Urothelium cell line (cell line): ENCODE results near the gene CKM.
"Not testable (repeated sequence)": the region's sequence is repeated elsewhere in the genome, so short reads cannot be mapped to it uniquely, and the experiment has no call there.

Source experiments
- DNase-seq: peaks from one replicate; pipeline ENCODE4 v3.0.0; 2011; ENCODE audit warnings: low spot score, mixed read lengths
- FAIRE-seq: peaks from 2 replicates; lab custom pipeline; 2011; peaks lifted over from hg19 to GRCh38; lab: Jason Lieb, UNC

Gene CKM

DNA sequence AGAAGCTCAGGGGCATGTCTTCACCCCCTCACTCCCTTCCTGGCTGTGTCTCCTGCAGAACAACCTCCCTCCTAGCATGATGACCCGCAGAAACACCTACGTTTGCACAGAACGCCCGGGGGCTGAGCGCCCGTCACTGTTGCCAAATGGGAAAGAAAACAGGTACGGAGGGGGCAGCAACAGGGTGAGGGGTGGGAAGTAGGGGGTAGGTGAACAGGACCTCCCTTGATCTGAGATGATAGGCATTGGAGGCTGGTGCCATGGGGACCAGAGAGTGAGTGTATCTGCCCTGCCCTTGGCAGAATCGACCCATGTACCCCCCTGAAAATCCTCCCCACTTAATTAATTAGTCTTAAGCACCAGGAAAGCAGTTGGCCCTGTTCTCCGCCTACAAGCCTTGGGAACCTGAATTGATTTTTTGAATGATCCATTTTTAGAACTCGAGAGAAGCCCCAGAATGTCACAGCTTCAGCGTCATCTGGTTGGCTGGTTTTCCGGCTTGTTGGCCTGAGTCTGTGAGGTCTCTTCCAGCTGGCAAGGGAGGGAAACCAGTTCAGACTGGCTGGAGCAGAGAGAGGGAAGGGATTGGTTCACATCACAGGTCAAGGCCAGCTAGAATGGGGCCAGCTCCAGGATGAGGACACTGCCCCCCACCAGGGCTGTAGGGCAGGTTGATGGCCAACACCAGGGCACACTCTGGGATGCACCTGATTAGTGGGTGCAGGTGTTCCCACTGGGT lies 28.2 kb downstream of the CKM start:
- no peak for DNase-seq
- FAIRE-seq = no peak

DNA sequence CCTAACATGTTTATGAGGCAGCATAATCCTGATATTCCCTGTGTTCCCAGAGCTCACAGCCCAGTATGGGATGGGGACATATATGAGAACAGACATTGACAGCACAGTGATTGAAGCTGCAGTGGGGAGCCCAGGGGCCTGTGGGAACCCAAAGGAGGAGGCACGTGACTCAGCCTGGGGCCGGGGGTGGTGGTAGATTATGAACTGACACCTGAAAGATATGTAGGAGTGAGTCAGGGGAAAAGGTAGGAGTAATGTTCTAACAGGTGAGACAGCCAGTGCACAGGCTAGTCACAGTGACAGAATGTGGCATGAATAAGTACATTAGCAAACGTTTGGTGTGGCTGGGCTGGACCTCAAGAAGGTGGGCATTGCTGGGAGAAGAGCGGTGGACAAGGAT lies 29.0 kb downstream of the CKM start:
- DNase-seq (no peak), FAIRE-seq (no peak)

DNA sequence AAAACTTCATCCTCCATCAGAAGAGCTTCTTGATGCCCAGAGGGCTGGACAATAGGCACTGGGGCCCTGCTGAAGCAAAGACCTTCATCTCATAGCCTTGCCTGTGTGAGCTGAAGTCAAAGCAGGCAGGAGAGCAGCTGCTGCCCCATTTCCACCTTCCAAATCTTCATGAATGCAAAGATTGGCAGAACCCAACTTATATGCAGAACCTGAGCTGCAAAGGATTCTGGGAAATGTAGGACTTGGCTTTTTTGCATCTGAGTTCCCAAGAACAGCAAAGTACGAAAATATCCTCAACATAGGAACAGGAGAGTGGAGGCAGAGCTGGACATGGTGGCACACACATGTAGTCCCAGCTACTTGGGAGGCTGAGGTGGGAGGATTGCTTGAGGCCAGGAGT lies 30.8 kb downstream of the CKM start:
- no peak for DNase-seq
- FAIRE-seq = no peak

DNA sequence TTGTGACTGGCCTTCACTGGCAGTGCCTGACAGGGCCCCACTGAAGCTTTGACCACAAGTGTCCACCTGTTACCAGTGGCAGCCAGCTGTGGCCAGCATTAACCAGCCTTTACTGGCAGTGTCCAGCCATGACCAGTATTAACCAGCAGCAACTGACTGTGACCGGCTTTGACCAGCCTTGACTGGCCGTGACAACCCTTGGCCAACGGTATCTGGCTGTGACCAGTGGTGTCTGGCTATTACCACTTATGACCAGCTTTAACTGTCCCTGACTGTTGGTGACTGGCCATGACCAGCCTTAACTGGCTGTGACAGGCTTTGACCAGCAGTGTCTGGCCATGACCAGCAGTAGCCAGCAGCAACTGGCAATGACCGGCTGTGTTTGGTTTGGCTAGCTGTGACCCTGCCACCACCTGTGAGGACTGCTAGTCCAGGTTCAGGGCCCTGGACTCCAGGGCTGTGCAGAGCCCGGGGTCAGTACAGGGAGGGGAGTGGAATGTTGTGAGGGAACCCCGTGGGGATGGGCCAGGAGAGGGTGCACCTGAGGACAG lies 32.2 kb downstream of the CKM start:
- FAIRE-seq = no peak
- no peak for DNase-seq

DNA sequence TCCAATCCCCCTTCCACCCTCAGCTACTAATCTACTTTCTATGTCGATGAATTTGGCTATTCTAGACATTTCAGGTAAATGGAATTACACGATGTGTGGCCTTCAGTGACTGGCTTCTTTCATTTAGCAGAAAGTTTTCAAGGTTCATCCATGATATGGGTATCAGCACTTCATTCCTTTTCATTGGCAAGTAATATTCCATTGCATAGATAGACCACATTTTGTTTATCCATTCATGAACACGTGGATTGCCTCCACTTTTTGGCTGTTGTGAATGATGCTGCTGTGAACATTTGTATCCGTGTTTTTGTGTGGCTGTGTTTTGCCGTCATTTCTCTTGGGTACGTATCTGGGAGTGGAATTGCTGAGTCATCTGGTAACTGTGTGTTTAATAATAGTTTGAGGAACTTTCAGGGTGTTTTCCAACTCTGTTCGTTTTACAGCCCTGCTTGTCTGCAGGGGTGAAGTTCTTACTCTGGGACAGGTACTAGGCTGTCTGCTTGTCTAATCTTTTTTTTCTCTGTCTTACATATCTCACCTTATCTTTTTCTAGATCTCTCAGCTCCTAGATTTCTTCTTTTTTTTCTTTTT lies 39.1 kb downstream of the CKM start:
- DNase-seq (no peak), FAIRE-seq (no peak)

DNA sequence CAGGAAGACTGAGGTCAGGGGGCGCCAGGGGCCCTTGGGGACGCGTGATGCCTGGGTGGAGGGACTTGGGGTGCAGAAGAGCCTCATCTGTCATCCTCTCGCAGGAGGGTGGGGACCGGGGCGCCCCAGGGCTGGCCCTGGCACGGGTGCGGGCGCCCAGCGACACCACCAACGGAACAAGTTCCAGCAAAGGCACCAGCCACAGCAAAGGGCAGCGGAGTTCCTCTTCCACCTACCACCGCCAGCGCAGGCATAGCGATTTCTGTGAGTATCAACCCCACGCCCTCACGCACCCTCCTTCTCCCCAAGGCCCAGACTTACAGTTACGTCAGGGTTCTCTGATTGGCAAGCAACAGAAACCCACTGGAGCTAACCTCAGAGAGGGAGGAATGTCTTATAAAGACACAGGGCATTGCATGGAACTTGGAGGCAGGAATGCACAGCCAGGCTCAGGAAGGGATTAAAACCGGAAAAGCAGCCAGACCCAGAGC lies 42.2 kb downstream of the CKM start:
- DNase-seq = no peak
- no peak for FAIRE-seq

DNA sequence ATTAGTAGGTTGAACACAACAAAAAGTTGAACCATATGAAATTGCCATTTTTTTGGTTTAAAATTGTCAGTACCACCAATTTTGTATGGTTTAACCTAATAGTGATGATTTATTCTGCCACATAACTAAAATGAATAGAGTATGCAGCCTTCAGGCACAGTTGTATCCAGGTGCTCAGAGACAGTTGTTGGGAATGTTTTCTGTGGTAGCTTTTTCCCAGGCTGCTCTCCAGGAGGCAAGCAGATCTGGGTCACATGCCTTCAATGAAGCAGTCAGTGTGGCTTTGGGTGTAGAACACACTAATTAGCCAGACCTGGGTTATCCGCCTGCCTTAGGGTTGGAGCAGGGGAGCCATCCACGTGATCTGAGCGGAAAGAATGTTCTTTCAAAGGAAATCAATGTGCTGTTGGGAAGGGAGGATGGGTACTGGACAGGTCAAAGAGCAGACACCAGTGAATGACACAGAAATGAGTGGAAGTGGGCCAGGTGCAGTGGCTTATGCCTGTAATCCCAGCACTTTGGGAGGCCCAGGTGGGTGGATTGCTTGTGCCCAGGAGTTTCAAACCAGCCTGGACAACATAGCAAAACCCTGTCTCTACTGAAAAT lies 43.0 kb downstream of the CKM start:
- FAIRE-seq (no peak), DNase-seq (no peak)

DNA sequence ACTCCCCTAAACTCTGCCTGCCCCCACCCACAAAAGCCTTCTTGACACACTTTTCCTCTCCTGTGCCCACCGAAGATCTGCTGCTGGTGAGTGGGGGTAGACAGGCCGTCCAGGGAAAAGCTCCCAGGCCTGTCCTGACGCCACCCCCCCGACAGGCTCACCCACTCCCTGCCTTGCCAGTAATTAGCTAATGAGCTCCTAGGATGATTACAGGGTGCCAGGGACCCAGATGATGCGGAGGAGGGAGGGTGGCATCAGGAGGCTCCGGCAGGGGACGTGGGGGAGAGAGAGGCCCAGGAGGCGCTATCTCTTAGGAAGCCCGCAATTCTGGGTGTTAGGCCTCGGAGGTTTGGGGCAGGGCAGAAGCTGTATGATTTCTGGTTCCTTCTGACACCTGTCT lies 44.6 kb downstream of the CKM start:
- no peak for DNase-seq
- FAIRE-seq = no peak

DNA sequence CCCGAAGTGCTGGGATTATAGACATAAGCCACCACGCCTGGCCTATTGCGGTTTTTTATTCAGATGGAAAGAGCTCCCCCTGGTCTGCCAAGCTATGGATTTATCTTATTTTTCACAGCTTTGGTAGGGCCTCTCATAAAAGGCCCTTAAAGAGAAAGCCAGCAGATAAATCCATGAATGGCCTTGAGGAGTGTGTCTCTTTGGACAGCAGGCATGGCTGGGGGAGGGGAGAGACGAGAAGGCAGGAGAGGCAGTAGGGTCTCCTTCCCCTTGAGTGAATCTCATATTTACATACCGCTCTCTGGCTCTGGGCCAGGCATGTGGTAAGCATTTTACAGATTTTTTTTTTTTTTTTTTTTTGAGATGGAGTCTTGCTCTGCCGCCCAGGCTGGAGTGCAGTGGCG lies 46.4 kb downstream of the CKM start:
- no peak for DNase-seq
- no peak for FAIRE-seq

DNA sequence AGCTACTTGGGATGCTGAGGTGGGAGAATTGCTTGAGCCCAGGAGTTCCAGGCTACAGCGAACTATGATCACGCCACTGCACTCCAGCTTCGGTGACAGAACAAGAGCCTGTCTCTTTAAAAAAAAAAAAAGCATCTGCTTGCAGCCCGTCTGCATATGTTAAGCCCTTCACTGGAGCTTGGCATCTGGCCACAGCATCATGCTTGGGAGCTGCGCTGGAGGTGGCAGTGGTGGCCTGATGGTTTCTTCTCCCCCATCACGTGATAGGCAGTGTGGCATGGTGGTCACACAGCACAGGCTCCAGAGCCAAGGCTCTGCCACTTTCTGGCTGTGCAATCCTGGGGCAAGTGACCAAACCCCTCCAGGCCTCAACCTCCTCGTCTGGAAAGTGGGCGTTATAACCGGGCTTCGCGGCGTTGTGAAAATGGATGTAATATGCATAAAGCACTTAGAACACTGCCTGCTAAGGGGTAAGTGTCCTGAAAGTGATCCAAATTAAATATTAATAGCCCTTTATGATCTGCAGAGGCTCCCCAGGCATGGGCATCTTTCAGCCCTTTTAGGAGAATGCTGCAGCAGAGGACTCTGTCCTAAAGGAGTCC lies 47.2 kb downstream of the CKM start:
- FAIRE-seq (no peak), DNase-seq (no peak)

DNA sequence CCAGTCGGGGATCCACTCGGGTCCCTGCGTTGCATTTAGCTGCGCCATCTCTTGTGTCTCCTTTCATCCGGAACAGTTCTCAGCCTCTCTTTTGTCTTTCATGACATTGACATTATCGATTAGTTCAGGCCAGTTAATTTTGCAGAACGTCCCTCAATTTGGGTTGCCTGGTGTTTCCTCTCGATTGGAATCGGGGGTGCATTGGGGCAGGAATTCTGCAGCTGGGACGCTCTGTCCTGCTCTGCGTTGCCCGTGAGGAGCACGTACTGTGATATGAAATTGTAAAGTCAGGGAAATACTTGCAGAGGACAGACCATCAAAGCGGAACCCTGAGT lies 49.2 kb downstream of the CKM start:
- DNase-seq (no peak), FAIRE-seq (no peak)

DNA sequence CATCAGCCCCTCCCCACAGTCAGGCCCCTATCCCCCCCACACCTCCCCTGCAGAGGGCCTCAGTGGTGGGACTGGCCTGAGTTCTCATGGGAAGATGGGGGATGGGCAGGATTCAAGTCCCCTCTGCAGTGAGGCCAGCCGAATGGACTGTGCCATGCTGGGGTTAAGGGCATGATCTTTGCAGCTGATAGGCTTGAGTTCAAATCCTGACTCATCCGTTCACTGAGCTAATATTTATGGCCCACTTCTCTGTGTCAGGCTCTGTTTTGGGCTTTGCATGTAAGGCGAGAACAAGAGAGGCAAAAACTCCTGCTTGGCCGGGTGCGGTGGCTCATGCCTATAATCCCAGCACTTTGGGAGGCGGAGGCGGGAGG lies 51.0 kb downstream of the CKM start:
- DNase-seq (no peak), FAIRE-seq (no peak)

DNA sequence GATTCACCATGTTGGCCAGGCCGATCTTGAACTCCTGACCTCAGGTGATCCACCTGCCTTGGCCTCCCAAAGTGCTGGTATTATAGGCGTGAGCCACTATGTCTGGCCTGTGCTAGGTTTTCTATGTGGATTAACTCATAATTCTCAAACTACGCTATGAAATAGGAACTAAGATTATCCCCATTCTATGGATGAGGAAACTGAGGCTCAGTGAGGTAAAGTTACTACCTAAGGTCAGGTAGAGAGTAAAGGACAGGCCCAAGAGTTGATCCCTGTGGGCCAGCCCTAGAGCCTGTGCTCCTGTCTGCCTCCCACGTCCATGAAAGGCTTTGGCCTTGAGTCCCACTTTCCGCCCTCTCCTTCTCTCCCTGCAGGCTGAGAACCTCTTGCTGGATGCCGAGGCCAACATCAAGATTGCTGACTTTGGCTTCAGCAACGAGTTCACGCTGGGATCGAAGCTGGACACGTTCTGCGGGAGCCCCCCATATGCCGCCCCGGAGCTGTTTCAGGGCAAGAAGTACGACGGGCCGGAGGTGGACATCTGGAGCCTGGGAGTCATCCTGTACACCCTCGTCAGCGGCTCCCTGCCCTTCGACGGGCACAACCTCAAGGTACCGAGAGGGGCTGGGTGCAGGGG lies 51.5 kb downstream of the CKM start:
- no peak for FAIRE-seq
- DNase-seq = no peak

DNA sequence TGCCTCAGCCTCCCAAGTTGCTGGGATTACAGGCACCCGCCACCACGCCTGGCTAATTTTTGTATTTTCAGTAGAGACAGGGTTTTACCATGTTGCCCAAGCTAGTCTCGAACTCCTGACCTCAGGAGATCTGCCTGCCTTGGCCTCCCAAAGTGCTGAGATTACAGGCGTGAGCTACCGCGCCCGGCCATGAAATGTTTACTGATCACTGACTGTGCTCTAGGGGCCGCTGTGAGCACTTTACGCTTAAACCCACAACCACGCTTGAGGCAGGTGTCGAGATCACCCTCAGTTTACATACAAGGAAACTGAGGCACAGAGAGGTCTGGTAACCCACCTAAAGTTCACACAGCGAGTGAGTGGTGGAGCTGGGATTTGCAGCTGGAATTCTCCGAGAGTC lies 52.7 kb downstream of the CKM start:
- DNase-seq, FAIRE-seq: not testable (repeated sequence)

DNA sequence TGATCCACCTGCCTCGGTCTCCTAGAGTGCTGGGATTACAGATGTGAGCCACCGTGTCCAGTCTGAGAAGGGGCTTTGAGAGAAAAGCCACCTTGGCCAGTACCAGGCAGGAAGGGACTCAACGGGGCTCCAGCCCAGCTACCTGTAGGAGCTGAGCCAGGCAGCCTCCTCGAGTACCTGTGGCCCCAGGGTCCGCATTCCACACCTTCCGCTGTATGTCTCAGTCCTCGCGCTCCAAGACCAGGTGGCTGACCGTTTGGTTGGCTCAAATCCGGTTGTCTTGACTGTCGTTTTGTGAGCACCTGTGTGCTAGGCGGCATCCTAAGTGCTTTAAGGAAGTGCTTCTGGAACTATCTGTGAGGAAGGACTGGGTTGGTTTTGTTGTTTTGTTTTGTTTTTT lies 55.4 kb downstream of the CKM start:
- FAIRE-seq = no peak
- no peak for DNase-seq

DNA sequence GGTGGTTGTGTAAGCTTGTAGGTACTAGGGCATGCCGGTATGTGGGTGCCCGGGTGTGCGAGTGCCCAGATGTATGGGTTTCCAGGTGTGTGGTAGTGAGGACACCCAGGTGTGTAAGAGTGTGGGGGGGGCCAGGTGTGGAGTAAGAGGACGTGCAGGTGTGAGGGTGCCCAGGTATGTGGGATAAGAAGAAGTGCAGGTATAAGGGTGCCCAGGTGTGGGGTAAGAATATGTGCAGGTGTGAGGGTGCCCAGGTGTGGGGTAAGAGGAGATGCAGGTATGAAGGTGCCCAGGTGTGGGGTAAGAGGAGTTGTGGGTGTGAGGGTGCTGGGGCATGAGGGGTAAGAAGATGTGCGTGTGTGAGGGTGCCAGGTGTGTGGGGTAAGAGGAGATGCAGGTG lies 57.3 kb downstream of the CKM start:
- FAIRE-seq = no peak
- no peak for DNase-seq

DNA sequence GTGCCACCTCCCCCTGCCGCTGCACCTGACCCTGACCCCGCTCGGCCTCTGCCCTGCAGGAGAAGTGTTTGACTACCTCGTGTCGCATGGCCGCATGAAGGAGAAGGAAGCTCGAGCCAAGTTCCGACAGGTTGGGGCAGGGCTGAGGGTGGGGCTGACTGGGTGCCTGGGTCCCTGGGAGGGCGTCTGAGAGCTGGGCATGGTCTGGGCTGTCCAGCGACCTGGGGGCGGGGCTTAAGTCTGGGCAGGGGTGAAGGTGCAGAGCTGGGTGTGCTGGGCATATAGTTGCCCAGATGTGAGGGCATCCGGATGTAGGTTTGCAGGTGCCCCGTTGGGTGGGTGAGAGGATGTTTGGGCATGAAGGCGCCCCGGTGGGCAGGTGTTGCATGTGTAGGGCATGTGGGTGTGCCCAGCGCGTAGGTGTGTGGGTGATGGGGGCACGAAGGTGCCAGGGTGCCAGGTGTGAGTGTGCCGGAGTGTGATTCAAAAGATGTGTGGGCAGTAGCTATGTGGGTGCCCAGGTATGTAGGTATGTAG lies 57.8 kb downstream of the CKM start:
- DNase-seq (no peak), FAIRE-seq (no peak)

DNA sequence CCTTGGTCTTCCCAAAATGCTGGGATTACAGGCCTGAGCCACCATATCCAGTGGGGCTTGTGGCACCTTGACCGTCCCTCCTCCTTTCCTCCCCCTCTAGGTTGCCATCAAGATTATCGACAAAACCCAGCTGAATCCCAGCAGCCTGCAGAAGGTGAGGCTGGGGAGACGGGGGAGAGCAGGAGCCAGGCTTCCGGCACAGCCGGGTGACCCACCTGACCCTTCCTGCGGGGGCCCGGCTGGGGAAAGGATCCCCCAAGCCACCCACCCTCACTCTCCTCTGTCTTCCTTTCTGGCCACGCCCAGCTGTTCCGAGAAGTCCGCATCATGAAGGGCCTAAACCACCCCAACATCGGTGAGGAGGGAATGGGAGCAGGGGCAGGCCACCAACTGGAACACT lies 59.7 kb downstream of the CKM start:
- no peak for FAIRE-seq
- no peak for DNase-seq

DNA sequence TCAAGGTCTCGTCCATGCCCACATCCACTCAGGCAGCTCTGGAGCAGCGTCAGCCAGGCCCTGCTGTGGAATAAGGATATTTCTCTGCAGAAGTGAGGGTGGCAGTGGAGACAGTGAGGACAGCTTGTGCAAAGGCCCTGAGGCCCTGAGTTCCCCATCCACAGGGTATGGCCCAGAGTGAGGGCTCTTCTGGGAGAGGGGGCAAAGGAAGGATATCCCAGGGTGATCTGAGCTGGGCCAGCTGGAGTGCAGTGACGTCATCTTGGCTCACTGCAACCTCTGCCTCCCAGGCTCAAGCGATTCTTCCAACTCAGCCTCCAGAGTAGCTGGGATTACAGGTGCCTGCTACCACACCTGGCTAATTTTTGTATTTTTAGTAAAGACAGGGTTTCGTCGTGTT lies 60.1 kb downstream of the CKM start:
- FAIRE-seq = no peak
- DNase-seq = no peak

DNA sequence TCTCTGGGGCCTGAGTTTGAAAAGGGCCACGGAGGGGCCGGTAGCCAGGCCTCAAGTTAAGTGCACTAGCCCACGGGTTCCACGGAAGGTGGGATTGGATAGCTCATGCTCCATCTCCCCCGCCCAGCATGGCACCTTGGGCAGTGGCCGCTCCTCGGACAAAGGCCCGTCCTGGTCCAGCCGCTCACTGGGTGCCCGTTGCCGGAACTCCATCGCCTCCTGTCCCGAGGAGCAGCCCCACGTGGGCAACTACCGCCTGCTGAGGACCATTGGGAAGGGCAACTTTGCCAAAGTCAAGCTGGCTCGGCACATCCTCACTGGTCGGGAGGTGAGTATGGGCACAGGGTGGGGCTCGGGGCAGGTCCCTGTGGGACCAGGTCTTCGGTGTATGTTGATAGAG lies 63.8 kb downstream of the CKM start:
- no peak for FAIRE-seq

DNA sequence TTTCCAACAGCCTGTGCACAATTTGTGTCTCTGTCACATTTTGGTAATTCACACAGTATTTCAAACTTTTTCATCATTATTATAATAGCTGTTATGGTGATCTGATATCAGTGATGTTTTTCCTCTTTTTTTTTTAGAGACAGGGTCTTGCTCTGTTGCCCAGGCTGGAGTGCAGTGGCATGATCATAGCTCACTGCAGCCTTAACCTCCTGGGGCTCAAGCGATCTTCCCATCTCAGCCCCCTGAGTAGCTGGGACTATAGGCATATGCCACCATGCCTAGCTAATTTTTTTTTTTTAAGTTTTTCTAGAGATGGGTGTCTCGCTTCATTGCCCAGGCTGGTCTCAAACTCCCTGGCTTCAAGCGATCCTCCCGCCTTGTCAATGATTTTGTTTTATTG lies 65.8 kb downstream of the CKM start:
- no peak for FAIRE-seq
- no peak for DNase-seq

More for the DNA sequence above, 63.8 kb downstream of the CKM start:
- DNase-seq = no peak
